Stomach smooth muscle (tissue), 2 donors: ENCODE data around the gene DSC2.

ENCODE experiments used
- H3K27ac ChIP-seq: one replicate; pipeline ENCODE4 v1.7.0; 2013; ENCODE audit warnings: mild to moderate bottlenecking, low read length, inconsistent platforms
- H3K27me3 ChIP-seq, 2 donors: one replicate each; pipeline ENCODE4 v1.7.0; 2013; ENCODE audit warnings: low read length in 2 of 2; ENCODE audit not compliant: insufficient read depth in 2 of 2, control insufficient read depth in 1 of 2
- H3K36me3 ChIP-seq, 2 donors: one replicate each; pipeline ENCODE4 v1.7.0; 2013; ENCODE audit warnings: low read length in 2 of 2; ENCODE audit not compliant: control insufficient read depth in 2 of 2, insufficient read depth in 2 of 2
- H3K4me1 ChIP-seq: one replicate; pipeline ENCODE4 v1.7.0; 2013; ENCODE audit warnings: low read length; ENCODE audit not compliant: control insufficient read depth, insufficient read depth
- H3K4me3 ChIP-seq, 2 donors: one replicate each; pipeline ENCODE4 v1.7.0; 2013; ENCODE audit warnings: low read length in 2 of 2
- H3K9ac ChIP-seq, 2 donors: one replicate each; pipeline ENCODE4 v1.7.0; 2013; ENCODE audit warnings: low read length in 2 of 2, mild to moderate bottlenecking in 1 of 2
- H3K9me3 ChIP-seq, 2 donors: one replicate each; pipeline ENCODE4 v1.7.0; 2013; ENCODE audit warnings: low read length in 2 of 2; ENCODE audit not compliant: control insufficient read depth in 2 of 2
- donor health status: healthy.
- donor health status: Pancreatic carcinoma.

DSC2 gene

GRCh38 chr18:31064130-31064529, 38.1 kb downstream of the DSC2 start:
- Histone ChIP-seq H3K9ac (no peak overlapping the region), H3K27ac (no peak overlapping the region), H3K36me3 (no peaks in the 10 kb centered on the region), H3K4me1 (no peaks in the 10 kb centered on the region), H3K9me3 (no peaks in the 10 kb centered on the region), H3K27me3 (peaks cover 0 to 2% of the 10 kb centered on the region in 2 donors), H3K4me3 (no peak overlapping the region)

GRCh38 chr18:31061945-31062344, 40.3 kb downstream of the DSC2 start:
- H3K4me3 ChIP-seq = no peak overlapping the region
- H3K4me1 ChIP-seq = no peaks in the 10 kb centered on the region
- H3K27ac ChIP-seq = no peak overlapping the region
- no peak overlapping the region for H3K9ac ChIP-seq
- H3K27me3 ChIP-seq = peaks cover 0 to 2% of the 10 kb centered on the region in 2 donors
- no peaks in the 10 kb centered on the region for H3K9me3 ChIP-seq
- no peaks in the 10 kb centered on the region for H3K36me3 ChIP-seq

- H3K4me1 ChIP-seq = no peaks in the 10 kb centered on the region
- no peaks in the 10 kb centered on the region for H3K36me3 ChIP-seq
- no peak overlapping the region for H3K9ac ChIP-seq
- H3K27ac ChIP-seq = no peak overlapping the region
- no peaks in the 10 kb centered on the region for H3K9me3 ChIP-seq
- no peak overlapping the region for H3K4me3 ChIP-seq
- H3K27me3 ChIP-seq = peaks cover 0 to 2% of the 10 kb centered on the region in 2 donors
Measured at GRCh38 chr18:31058897-31059296, 43.3 kb downstream of the DSC2 start.

- Histone ChIP-seq H3K4me1 (no peaks in the 10 kb centered on the region), H3K27ac (no peak overlapping the region), H3K36me3 (no peaks in the 10 kb centered on the region), H3K9me3 (no peaks in the 10 kb centered on the region), H3K9ac (no peak overlapping the region), H3K4me3 (no peak overlapping the region), H3K27me3 (peaks cover 0 to 2% of the 10 kb centered on the region in 2 donors)
Measured at GRCh38 chr18:31057917-31058316, 44.3 kb downstream of the DSC2 start.

- no peak overlapping the region for H3K9ac ChIP-seq
- H3K27ac ChIP-seq = no peak overlapping the region
- H3K4me3 ChIP-seq = no peak overlapping the region
- no peaks in the 10 kb centered on the region for H3K36me3 ChIP-seq
- H3K9me3 ChIP-seq = no peaks in the 10 kb centered on the region
- H3K27me3 ChIP-seq = no peaks in the 10 kb centered on the region
- H3K4me1 ChIP-seq = no peaks in the 10 kb centered on the region
Measured at GRCh38 chr18:31057051-31057450, 45.2 kb downstream of the DSC2 start.

GRCh38 chr18:31056296-31056695, 45.9 kb downstream of the DSC2 start:
- Histone ChIP-seq H3K4me1 (no peaks in the 10 kb centered on the region), H3K4me3 (no peak overlapping the region), H3K9me3 (no peaks in the 10 kb centered on the region), H3K9ac (no peak overlapping the region), H3K27me3 (no peaks in the 10 kb centered on the region), H3K27ac (no peak overlapping the region), H3K36me3 (no peaks in the 10 kb centered on the region)

GRCh38 chr18:31050635-31051034, 51.6 kb downstream of the DSC2 start:
- no peak overlapping the region for H3K9ac ChIP-seq
- H3K4me1 ChIP-seq = no peaks in the 10 kb centered on the region
- no peaks in the 10 kb centered on the region for H3K36me3 ChIP-seq
- no peaks in the 10 kb centered on the region for H3K9me3 ChIP-seq
- no peaks in the 10 kb centered on the region for H3K27me3 ChIP-seq
- H3K27ac ChIP-seq = no peak overlapping the region
- no peak overlapping the region for H3K4me3 ChIP-seq

GRCh38 chr18:31049189-31049588, 53.0 kb downstream of the DSC2 start:
- no peaks in the 10 kb centered on the region for H3K36me3 ChIP-seq
- H3K9me3 ChIP-seq = no peaks in the 10 kb centered on the region
- H3K27me3 ChIP-seq = no peaks in the 10 kb centered on the region
- no peaks in the 10 kb centered on the region for H3K4me1 ChIP-seq
- H3K9ac ChIP-seq = no peak overlapping the region
- no peak overlapping the region for H3K27ac ChIP-seq
- H3K4me3 ChIP-seq = no peak overlapping the region

- Histone ChIP-seq H3K36me3 (no peaks in the 10 kb centered on the region), H3K9ac (no peak overlapping the region), H3K4me1 (no peaks in the 10 kb centered on the region)
Measured at GRCh38 chr18:31048216-31048615, 54.0 kb downstream of the DSC2 start.

GRCh38 chr18:31046916-31047315, 55.3 kb downstream of the DSC2 start:
- Histone ChIP-seq H3K4me1 (no peaks in the 10 kb centered on the region), H3K4me3 (no peak overlapping the region), H3K36me3 (no peaks in the 10 kb centered on the region), H3K27me3 (peaks cover 11 to 17% of the 10 kb centered on the region in 2 donors), H3K9ac (no peak overlapping the region), H3K27ac (no peak overlapping the region), H3K9me3 (no peaks in the 10 kb centered on the region)

More at GRCh38 chr18:31048216-31048615, 54.0 kb downstream of the DSC2 start:
- no peak overlapping the region for H3K27ac ChIP-seq
- H3K27me3 ChIP-seq = peaks cover 5 to 7% of the 10 kb centered on the region in 2 donors
- H3K4me3 ChIP-seq = no peak overlapping the region
- no peaks in the 10 kb centered on the region for H3K9me3 ChIP-seq

- Histone ChIP-seq H3K9me3 (no peaks in the 10 kb centered on the region), H3K4me3 (no peak overlapping the region), H3K27ac (no peak overlapping the region), H3K36me3 (no peaks in the 10 kb centered on the region), H3K4me1 (no peaks in the 10 kb centered on the region), H3K9ac (no peak overlapping the region), H3K27me3 (peaks cover 17 to 30% of the 10 kb centered on the region in 2 donors)
Measured at GRCh38 chr18:31045599-31045998, 56.6 kb downstream of the DSC2 start.
